ENCODE results near the gene SHF.

DNA sequence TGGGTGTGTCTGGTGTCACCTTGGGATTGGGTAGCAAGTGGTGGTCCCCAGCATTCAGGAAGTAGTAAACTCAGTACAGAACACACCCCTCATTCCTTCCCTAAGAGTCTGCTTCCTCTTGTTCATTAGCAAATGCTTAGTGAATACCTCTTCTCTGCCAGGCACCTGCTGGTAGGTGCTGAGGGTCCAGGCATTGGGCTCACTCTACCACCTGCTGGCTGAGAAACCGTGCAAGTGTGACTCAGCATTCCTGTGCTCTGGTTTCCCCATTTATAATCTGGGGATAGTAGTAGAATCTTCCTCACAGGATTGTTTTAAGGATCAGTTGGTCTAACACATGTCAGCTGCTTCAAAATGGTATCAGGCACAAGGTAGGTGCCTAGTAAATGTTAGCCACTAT lies 4.8 kb downstream of the SHF start:
- TF ChIP-seq CTCF (IDR thresholded peaks at IDR 0.05; ENCODE audit: low read depth, low read length, poor library complexity, severe bottlenecking) (no peak), EZH2phosphoT487 (IDR thresholded peaks at IDR 0.05; ENCODE audit: borderline replicate concordance, low read length) (no peak)
